Bone marrow (tissue), 2 donors: Measurements from ENCODE around the gene LSR.
A peak's percentile ranks its signal among the peaks of the same experiment; 100 is the strongest.

ENCODE experiments used
- DNase-seq, 2 donors: peaks; one replicate each; lab custom pipeline; 2025; lab: John Stamatoyannopoulos, UW

Gene LSR

DNA sequence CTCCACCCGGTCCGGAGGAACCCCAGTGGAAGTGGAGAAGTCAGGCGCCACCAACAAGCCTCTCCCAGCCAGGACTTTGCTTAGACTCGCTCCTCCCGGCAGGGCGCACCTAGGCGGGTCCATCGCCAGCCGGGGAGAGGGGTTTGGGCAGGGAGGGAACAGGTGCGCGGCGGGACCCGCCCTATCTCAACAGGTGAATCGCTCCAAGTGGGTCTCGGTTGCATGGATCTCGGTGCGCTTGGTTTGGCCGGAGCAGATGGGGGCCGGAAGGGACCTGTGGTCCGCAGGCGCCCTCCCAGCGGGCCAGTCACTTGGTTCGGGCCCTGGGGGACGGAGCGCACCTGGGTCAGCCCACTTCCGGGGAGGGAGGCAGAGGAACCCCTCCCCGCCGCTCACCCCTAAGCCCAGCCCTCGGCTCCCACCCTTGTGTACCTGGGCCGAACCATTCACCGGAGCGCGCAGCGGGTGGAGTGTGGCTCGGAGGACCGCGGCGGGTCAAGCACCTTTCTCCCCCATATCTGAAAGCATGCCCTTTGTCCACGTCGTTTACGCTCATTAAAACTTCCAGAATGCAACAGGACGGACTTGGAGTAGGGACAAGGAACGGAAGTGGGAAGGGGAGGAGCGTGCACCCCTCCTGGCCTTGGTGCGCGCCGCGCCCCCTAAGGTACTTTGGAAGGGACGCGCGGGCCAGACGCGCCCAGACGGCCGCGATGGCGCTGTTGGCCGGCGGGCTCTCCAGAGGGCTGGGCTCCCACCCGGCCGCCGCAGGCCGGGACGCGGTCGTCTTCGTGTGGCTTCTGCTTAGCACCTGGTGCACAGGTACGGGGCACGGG, at the start of gene LSR:
LSR (plus strand) TSS at position 693 of the 836 bp plus-strand sequence; CDS start at position 714, 21 bp downstream.
- DNase-seq, result no peak

GRCh38 chr19:35199481-35199880, 49.3 kb upstream of the LSR start:
- no peak for DNase-seq

- DNase-seq, result no peak
Measured at GRCh38 chr19:35202722-35203688, 45.8 kb upstream of the LSR start.

GRCh38 chr19:35204799-35205732, 43.7 kb upstream of the LSR start:
- DNase-seq, result peak in 1 of 2 donors; percentile 76

DNA sequence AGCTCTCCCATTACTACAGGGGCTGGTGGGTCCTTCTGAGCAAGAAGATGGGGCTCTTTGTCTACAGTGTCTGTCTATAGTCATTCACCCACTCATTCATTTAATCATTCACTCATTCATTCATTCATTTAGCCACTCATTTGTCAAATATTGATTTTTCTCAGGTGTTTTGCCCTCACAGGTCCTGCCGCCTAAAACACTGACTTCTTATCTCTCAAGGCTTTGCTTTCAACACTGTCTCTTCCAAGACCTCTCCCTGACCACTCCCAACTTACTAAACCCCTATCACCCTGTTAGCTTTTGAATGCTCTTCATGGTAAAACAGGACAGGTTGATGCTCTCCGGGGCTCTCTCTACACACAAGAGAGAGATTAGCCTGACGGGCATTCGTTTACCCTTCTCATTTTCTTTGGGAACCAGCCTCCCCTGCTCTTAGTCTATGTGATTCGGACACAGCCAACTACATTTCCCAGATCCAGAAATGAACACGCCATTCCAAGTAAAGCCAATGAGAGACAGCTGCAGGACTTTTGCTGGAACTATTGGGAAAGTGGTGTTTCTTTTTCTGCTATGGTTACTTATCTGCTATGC, 43.0 kb upstream of the LSR start:
- DNase-seq, result no peak

DNA sequence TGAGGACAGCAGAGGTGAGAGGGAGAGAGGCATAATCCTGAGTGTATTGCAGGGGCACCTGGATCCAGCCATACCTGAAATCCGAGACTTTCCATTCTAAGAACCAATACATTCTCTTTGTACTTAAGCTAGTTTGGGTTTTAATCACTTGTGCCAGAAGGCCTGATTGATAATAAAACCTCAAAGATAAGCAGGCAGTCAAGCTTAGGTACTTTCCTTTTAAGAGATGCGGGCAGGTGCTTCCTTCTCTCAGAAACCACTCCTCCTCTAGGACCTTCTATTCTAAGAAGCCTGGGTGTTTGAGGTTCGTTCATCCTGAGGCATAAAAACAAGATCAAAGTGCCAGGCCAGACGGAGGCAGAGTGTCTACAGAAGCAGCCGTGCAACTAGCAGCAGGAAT, 42.4 kb upstream of the LSR start:
- DNase-seq, result peak in 1 of 2 donors; percentile 36

DNA sequence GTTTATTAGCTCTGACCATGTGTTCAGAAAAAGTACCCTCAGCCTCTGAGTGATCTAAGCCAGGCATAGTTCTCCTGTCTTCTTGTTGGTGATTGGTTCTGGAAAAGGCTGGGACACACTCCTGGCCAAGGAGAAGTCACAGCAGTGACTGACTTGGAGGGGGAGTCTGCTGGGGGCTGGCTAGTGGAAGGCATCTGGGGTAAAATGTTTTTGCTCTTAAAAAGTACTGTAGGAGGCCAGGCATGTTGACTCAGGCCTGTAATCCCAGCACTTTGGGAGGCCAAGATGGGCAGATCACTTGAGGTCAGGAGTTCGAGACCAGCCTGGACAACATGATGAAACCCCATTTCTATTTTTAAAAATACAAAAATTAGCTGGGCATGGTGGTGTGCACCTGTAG, 41.9 kb upstream of the LSR start:
- DNase-seq, result no peak

GRCh38 chr19:35207391-35207871, 41.4 kb upstream of the LSR start:
- DNase-seq, result no peak

GRCh38 chr19:35208121-35208520, 40.7 kb upstream of the LSR start:
- DNase-seq, result no peak

GRCh38 chr19:35209646-35210045, 39.2 kb upstream of the LSR start:
- DNase-seq, result no peak

DNA sequence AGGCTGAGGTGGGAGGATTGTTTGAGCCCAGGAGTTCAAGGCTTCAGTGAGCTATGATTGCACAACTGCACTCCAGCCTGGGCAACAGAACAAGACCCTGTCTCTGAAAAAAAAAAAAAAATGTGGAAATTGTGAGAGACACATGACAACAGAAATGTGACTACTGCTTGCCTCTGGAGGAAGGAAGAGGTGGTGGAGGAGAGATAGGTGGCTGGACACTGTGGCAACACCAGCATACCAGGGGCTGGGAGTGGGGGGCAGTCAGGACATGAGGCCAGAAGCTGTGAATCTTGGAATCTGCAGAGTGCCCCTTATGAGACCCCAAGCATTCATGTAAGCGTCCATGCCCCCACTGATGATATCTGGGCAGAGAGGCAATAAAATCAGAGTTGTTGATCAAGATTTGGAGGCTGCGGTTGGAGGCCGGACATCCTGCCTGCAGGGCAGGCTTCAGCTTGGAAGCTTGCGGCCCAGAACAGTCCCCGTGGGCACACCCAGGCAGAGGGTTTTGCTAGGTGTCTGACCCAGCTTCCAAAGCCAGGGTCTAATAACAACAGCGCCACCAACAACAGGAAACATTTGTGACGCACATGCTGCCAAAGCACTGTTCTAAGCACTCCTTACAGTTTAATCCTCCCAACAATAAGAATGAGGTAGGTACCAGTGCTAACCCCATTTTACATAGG, 37.1 kb upstream of the LSR start:
- DNase-seq, result peak in 1 of 2 donors; percentile 41

GRCh38 chr19:35212241-35212640, 36.6 kb upstream of the LSR start:
- no peak for DNase-seq

GRCh38 chr19:35213663-35214632, 34.9 kb upstream of the LSR start:
- peak; percentile 54 to 95 for DNase-seq

- no peak for DNase-seq
Measured at GRCh38 chr19:35214766-35215422, 33.9 kb upstream of the LSR start.

GRCh38 chr19:35216016-35216832, 32.6 kb upstream of the LSR start:
- DNase-seq, result no peak

- DNase-seq, result peak in 1 of 2 donors; percentile 76
Measured at GRCh38 chr19:35216833-35217648, 31.8 kb upstream of the LSR start.

- no peak for DNase-seq
Measured at GRCh38 chr19:35217649-35217990, 31.2 kb upstream of the LSR start.
